Measurements from ENCODE around the gene GDF2. TPM values are rescaled to one million over a fixed set of nuclear protein-coding genes. Genes with fewer than 3 reads are reported as not detected.

Gene GDF2
- total RNA-seq, 1 donor from 2014 or later = not detected

DNA sequence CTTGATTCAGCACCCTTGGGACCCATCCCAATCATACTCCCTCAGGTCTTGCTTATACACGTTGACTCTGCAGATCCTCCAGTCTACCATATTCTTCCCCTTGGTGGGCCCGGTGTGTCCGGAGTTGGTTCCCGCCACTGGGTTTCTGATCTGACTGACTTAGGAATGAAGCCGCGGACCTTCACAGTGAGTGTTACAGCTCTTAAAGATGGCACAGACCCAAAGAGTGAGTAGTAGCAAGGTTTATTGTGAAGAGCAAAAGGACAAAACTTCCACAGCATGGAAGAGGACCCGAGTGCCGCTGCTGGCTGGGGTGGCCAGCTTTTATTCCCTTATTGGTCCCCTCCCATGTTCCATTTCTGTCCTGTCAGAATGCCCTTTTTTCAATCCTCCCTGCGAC is 28.2 kb upstream of the GDF2 start:
- no peak for DNase-seq

DNA sequence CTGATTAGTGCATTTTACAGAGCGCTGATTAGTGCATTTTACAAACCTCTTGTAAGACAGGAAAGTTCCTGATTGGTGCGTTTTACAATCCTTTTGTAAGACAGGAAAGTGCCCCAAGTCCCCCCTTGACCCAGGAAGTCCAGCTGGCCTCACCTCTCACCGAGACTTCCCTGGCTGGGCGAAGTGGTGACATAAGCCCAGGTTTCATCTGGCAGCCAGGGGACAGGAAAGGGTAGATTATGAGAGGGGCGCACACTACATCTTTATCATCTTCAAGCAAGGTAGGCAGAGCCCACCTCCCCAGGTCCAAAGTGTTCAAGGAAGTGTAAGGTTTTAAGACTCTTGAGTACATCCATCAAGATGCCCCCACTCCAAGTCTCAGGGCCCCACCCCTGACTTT is 27.8 kb upstream of the GDF2 start:
- no peak for DNase-seq

DNA sequence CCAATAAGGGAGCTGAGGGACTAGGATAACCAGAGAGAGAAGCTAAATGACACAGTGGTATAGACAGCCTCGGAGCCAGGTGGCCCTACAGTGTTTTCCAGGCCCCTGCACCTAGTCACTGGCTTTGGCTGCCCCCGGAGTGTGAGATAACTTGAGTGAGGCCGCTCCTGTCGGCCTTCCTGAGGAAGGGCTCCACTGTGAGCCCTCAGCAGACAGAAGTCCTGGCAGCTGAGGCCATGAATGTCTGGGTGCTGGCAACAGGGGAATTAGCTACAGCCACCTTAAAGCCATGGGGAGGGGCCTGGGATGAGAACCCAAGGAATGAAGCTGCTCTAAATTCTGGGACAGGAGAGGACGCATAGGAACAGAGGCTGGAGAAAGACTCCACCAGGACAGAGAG is 26.8 kb upstream of the GDF2 start:
- DNase-seq = no peak

DNA sequence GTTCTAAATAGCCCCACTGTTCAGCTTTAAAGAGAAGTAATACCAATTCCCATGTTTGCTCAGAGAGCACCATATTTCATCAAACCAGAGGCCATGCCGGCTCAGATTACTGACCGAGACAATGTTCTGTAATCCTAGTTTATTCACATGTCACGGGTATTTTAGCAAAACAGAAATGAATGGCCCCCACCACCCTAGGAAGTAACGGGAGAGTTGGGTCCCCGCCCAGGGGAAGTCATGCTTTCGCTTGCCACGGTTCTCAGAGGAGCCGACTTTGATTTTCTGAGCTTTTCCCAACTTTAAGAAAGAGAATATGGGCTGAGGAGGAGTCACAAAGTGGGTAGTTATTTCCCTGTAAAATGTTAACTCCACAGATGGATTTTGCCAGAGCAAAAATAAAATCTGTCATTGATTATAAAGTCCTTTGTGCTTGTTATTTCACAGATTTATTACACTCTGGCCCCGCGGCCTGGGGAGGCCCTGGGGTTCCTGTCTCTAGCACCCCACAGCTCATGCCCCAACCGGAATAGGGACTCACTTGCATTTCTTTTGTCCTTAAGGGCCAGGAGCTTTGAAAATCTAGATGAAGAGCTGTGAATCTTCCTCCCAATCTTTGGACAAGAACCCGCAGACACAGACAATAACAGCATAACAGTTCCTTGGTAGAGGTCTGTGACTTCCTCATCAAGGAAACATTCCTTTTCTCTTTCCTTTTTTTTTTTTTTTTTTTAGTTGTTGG is 25.9 kb upstream of the GDF2 start:
- DNase-seq = peak; percentile 82

DNA sequence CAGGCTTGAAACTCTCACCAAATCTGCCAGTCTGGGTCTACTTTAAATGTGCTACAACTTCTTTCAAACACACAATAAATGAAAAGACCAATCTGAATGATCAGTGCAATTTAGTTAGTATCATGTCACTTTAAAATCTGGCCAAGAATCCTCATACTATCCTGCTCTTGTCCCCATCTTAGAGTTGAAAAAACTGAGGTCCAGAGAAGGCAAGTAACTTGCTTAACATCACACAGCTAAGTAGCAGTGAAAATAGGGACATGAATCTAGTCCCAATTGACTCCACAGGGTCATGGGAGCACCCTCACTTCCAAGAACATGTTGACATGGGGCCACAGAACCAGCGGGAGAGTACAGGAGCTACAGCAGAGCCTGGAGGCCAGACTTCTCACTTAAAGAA is 25.3 kb upstream of the GDF2 start:
- DNase-seq = no peak

DNA sequence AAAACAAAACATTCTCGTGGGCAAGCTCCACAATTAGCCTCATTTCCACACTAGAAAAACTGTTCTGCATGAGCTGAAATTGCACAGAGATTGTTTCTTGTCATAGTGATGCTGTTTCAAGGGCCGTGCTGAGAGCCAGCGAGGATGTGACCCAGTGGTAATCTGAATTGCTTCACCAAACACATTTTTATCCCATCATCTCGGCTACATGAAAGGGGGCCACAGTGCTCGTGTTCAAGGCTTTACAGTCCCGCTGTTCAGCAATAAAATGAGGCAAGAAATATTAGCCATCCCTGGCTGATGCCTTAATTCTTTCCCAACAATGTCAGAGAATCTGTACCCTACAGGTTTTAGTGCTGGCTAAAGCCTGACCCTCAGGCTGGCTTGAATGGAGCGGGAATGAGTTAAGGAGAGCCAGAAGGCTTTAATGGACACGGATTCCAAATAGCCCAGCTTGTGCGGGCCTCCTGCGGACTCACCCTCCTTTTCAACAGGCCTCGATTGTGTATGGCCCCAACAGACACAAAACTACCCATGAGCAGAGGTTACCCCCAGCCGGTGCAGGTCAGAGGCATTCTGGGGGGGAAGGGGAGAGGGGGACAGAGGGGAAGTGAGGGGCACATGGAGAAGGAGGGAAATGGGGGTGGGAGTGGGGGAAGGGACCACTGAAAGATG is 24.3 kb upstream of the GDF2 start:
- no peak for DNase-seq

DNA sequence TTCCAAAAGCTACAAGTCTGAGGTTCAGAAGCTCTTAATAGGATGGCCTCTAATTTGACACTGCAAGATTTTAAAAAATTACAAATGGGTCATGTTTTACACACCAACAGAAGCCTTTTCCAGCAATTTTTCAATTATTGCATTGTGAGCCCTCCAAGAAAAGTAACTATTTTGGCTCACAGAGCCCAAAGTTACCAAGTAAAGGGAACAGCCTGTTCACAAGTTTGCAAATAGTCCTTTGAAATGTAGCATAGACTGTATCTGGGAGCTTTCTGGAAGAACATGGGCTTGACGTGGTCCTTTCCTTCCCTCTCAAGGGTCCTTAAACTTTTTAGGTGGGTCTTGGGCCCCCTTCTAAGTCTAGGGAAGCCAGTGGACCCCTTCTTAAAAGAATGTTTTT is 23.5 kb upstream of the GDF2 start:
- DNase-seq = peak; percentile 31

DNA sequence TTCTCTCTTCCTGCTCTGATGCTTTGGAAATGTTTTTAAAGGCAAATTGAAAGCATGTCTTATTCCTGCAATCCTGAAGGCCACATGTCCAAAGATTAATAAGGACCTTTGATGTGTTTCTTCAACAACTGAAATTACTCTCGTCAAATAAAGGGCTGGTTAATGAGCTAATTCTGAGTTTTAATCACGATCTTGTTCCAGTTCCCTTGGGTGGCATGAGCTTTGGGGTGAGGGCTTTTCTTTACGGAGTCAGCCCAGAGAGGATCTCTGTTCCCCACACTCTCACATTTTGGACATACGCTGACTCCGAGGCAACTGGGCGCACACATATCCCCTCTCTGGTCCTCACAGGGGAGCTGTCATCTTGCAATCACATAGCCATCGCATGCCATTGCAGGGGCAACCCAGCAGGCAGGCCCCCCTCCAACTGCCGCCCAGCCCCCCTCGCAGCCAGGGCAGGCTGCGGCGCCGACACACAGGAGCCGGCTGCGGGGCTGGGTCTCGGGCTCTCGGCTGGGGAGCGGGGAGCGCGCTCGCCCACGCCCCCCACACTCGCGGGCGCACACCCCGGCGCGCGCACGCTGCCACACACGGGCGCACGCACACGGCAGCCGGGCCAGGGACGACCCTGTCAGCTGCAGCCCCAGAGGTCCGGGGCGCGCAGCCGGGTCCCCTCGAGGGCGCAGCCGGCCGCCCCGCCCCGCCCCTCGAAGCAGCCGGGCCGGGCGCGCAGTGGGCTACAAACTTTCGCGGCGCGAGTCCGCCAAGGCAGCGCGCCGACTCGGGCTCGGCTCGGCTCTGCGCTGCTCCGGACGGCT is 22.4 kb upstream of the GDF2 start, which contains the start of gene GDF10:
Gene GDF10, plus strand, starts transcription at position 587 of the 818 bp plus-strand sequence. CDS start 455 bp downstream, outside the sequence.
- DNase-seq = peak; percentile 36

DNA sequence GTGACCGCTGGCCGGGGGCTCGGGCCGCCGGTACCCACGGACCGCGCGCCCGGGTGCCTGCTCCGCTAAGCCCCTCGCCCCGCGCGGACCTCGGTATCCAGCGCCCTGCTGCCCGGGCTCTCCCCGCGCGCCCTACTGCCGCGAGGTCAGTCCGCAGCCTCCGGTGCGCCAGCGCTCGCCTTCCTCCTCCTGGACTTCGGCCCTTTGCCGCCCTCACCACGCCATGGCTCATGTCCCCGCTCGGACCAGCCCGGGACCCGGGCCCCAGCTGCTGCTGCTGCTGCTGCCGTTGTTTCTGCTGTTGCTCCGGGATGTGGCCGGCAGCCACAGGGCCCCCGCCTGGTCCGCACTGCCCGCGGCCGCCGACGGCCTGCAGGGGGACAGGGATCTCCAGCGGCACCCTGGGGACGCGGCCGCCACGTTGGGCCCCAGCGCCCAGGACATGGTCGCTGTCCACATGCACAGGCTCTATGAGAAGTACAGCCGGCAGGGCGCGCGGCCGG is 21.8 kb upstream of the GDF2 start:
- DNase-seq = peak; percentile 15

DNA sequence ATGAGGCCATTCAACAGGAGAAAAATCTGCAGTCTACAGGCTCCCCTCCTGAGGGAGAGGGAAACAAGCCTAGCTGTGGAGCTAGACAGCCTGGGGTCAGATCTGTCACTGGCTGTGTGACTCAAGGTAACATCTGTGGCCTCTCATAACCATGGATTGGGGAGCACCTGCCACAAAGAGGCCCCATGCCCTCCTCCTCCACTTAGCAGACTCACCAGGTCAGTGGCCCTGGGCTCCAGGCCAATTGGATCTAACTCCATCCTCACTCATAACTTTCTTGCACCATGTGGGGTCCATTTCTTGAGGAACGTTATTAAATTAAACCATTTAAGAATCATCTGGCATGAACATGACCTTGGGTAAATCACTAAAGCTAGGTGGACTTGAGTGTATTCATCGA is 20.4 kb upstream of the GDF2 start:
- no peak for DNase-seq

DNA sequence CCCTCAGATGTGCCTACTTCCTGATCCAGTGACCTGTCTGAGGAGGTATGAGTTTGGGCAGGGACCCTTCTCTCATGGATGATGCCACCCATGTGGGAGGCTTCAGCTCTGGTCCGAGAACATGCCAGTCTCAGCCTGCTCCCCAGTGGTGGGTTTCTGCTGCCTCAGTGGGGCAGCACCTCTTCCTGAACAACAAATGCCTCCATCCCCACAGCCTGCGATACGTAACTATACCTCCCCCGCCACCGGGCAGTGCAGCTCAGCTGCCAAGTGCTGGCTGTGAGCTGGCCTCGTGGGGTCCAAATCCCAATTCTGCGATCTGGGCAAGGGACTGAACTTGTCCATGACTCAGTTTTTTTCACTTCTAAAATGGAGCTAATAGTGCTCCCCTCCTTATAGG is 19.1 kb upstream of the GDF2 start:
- no peak for DNase-seq

DNA sequence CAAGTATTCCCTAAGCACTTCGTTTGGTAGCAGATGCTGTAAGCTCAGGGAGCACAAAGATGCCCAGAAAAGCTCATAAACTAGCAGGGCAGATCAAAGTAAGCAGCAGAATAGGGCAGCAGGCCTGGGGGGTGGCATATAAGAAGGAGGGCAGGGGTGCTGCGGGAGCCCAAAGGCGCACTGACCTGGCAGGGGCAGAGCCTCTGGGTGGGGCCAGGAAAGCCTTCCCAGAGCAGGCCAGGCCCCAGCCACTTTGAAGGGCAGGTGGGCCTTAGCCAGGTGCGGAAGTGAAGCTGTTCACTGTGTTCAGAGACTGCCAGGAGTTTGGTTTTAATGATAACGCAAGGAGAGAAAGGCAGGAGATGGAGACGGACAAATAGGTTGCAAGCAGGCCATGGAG is 18.4 kb upstream of the GDF2 start:
- no peak for DNase-seq

DNA sequence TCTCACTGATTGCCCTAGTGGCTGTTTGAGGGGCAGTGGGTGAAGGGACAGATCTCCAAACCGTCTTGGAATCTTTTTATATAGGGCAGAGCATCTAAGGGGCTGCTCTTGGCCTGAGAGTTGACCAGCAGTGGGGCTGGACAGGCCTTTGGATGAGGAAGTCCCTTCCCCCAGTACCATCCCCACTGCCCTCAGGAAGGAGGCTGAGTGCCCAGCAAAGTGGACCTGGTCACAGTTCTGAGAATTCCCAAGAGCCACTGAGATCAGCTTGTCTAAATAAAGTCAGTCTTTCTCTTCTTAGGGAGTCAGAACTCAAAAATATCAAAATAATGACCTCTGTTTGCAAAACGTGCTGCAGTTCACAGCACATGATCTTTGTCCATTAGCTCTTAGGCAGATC is 16.7 kb upstream of the GDF2 start:
- DNase-seq = no peak

DNA sequence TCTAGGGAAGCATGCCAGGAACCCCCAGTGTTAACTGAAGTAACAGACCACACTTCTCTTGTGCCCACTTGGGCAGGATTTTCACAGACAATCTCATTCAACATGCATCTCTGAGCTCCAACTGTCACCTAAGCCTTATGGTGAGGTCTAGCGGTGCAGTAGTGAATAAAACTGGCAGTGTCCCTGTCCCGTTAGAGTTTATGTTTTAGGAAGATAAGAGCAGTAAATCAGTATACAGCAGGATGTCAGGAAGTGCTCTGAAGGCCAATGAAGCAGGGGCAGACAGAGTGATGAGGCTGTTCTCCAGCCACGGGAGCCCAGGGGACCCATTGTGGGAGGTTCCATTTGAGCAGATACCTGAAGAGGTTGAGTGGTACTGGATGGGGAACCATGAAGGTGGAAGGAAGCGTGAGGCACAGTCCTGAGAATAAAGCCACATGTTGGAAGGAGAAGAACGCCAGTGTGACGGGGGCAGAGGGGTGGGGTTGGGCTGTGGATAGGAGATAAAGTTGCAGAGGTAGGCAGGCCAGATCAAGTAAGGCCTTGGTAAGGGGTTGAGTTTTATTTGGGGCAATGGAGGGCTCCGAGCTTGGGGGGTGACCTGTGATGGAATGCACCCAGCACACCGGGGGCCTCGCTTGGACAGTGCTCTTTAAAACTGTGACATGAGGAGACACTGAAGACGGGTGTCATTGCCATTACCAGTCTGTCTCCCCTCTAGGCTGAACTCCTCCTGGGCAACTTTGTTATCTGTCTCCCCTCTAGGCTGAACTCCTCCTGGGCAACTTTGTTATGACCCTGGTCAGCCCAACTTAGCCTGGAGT is 15.7 kb upstream of the GDF2 start:
- DNase-seq = no peak

DNA sequence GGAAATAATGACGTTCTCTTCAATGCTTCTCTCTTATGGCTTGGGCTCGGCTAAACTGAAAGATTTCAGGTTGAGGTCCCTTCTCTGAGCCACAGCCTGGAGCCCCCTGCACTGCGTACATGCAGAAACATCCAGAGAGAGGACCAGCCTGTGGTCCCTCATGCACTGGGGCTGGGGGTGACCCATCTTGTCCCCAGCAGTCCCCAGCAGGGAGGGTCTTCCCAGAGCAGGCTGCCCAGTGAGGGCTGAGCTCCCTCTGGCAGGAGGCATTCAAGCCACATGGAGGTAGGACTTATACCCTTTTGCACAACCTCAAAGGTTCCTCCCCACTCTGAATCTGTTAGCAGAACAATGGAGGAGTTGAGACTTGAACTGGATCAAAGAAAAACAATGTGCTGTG is 14.9 kb upstream of the GDF2 start:
- DNase-seq = no peak

DNA sequence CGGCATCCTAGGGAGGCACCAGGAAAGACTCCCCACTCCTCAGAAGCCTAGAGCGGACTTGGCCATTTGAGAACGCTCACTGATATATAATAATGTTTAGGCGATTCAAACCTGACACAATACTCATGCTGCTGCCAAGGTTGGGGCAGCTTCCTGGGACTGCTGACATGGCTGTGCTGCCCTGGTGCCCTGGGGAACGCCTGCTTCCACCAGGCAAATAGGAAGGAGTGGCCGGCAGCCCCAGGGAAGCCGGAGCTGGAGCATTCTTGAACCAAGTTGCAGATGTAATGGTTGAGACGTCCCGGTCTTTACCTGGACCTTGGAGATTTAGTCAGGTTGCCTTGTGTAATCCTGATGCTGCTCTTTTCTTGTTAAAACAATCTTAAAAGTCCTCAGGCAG is 13.5 kb upstream of the GDF2 start:
- DNase-seq = no peak

DNA sequence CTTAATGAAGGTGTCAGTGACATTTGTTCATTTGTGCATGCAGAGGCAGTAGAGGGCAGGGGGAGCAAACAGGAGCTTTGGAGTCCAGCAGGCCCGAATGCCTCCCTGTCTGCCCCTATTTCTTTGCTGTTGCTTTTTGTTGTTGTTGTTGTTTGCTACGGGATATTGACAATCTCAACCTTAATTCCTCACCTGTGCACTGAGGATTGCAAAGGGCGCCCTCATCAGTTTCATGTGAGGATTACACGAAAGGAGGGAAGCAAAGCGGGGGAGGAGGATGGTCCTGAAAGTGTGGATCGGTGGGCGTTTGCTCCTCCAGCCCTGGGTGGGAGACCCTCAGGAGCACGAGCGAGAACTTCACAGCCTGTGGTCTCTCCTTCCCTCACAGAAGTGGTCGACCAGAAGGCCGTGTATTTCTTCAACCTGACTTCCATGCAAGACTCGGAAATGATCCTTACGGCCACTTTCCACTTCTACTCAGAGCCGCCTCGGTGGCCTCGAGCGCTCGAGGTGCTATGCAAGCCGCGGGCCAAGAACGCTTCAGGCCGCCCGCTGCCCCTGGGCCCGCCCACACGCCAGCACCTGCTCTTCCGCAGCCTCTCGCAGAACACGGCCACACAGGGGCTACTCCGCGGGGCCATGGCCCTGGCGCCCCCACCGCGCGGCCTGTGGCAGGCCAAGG is 12.7 kb upstream of the GDF2 start:
- DNase-seq = no peak

DNA sequence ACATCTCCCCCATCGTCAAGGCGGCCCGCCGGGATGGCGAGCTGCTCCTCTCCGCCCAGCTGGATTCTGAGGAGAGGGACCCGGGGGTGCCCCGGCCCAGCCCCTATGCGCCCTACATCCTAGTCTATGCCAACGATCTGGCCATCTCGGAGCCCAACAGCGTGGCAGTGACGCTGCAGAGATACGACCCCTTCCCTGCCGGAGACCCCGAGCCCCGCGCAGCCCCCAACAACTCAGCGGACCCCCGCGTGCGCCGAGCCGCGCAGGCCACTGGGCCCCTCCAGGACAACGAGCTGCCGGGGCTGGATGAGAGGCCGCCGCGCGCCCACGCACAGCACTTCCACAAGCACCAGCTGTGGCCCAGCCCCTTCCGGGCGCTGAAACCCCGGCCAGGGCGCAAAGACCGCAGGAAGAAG is 12.2 kb upstream of the GDF2 start:
- no peak for DNase-seq

DNA sequence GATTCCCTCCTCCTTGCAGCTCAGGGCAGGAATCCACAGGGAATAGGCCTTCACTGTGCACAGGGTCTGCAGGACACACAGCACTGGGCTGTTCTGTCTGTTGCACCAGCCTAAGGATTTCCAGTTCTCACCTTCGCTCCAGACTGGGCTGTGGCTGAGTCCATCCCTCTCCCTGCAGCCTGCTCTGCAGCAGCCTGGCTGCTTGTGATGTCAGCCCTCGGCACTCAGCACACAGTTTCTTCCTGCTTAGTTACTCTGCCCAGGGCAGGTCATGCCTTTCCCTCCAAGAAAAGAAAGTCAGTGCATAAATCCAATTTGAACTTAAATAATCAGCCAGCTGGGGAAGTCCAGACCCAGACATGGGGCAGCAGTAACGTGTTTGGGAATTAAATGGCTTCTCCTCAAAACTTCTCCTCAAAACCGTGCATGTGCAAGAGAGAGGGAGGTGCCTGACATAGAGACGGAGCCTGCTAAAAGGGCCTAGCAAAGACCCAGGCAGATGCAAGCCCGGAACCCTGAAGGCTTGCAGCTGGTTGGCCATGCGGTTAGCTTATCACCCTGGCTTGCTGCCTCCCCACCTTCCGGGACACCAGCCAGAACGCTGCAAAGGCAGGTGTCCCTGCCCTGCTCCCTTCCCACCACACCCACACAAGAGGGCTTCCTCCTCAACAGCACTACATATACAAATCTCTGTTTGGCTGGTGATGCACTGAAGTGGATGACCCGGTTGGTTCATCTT is 10.9 kb upstream of the GDF2 start:
- peak; percentile 27 for DNase-seq

DNA sequence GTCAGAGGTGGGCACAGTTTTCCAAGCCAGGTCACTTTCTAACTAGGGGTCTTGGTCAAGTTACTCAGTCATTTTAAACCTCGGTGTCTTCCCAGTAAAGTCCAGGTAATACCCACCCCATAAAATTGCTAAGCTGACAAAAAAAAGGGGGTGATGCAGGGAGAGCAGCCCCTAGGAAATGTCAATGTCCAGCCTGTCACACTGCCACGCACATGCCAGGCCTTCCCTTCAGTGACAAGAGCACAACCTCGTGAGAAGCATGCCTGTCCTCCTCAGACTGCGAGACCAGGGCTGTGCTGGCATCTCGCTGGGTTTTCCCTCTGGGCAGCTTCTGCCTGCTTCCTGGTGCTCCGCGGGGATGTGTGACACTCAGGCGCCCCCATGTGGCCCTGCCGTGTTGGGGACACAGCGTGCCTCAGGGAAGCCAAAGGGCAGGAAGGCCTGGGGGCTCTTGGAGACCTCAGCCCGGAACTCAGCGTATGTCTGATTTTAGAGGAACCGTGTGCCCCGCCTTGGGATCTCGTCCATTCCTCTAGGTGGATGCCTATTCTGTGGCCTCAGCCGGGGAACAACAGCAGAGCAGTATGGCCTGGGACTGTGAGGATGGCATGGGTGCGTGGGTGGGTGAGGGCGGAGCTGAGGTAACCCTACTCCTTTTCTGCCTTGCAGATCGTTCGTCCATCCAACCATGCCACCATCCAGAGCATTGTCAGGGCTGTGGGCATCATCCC is 10.2 kb upstream of the GDF2 start:
- peak; percentile 87 for DNase-seq

Measured in tongue (tissue), 2 donors.